ENCODE measurements around the gene INPP5A. TPM values are rescaled to one million over a fixed set of nuclear protein-coding genes. Genes with fewer than 3 reads are reported as not detected.

INPP5A gene
- total RNA-seq, 1 experiment from 2014 or later = 12.3 TPM

- no peak overlapping the region; the same call in 1 of the 2 replicates for H3K27ac ChIP-seq (ENCODE audit: low read depth, low read length)
- CTCF ChIA-PET = no interaction called here
Observed at GRCh38 chr10:132590752-132591121, 53.1 kb downstream of the INPP5A start.

More at GRCh38 chr10:132590752-132591121, 53.1 kb downstream of the INPP5A start:
- no peak for DNase-seq (ENCODE audit: low read depth, low spot score)
- no peak for ATAC-seq
- Histone ChIP-seq H3K36me3 (ENCODE audit: control insufficient read depth in 1 of 2, insufficient read depth in 2 of 2, low read length in 2 of 2) (no peaks in the 10 kb centered on the region), H3K79me2 (ENCODE audit: insufficient read depth, low read length) (0 out of 2 replicates have a peak, but pooled peaks cover 7% of the 10 kb centered on the region), H2AFZ (ENCODE audit: low read depth, low read length, poor library complexity, severe bottlenecking) (no peak overlapping the region), H3K4me2 (ENCODE audit: low read length) (peak overlapping the region; percentile 28), H3K9me2 (ENCODE audit: insufficient read depth) (no peaks in the 10 kb centered on the region), H3K27me3 (ENCODE audit: insufficient read depth, low read length) (no peaks in the 10 kb centered on the region), H3K9me3 (ENCODE audit: control insufficient read depth in 1 of 2, insufficient read depth in 1 of 2, low read depth in 1 of 2, low read length in 2 of 2) (no peaks in the 10 kb centered on the region), H3K4me1 (ENCODE audit: control insufficient read depth in 1 of 2, insufficient read depth in 2 of 2, low read length in 2 of 2) (peaks cover 8 to 16% of the 10 kb centered on the region in 2 experiments), H4K20me1 (ENCODE audit: insufficient read depth) (no peaks in the 10 kb centered on the region), H3K4me3 (replicated peaks in 1 of 2; ENCODE audit: low read depth in 1 of 2, low read length in 2 of 2) (no peak overlapping the region), H3K9ac (ENCODE audit: low read length) (no peak overlapping the region)
- ChIA-PET RAD21 (ENCODE audit: low non-redundant PET in 1 of 2, low total read pairs in 2 of 2, uncharacterized antibody in 2 of 2, unreplicated experiment in 2 of 2) (no interaction called here), POLR2A (no interaction called here)
- BruUV-seq (replicated peaks) = no TSS peak
- intact Hi-C loops (cut with micrococcal nuclease) = no loop called here
- TF ChIP-seq SP1 (IDR thresholded peaks at IDR 0.05; ENCODE audit: low read depth) (no peak), EGR1 (IDR thresholded peaks at IDR 0.05; ENCODE audit: low read depth) (no peak), CTCF (IDR thresholded peaks at IDR 0.05 in 2 of 3, conservative IDR thresholded peaks at IDR 0.05 in 1 of 3; ENCODE audit: borderline replicate concordance in 1 of 3, insufficient read depth in 1 of 3, low read depth in 2 of 3, low read length in 2 of 3) (no peak), ZNF274 (IDR thresholded peaks at IDR 0.05; ENCODE audit: low read depth, low read length) (no peak), ZFX (IDR thresholded peaks at IDR 0.05) (no peak), EZH2 (IDR thresholded peaks at IDR 0.05) (no peak), CBX3 (IDR thresholded peaks at IDR 0.05; ENCODE audit: low read depth) (no peak)
